Activated CD8-positive, alpha-beta T cell treated with anti-CD3 and anti-CD28 coated beads for 36 hours (primary cell): Measurements from ENCODE around the gene ZWILCH. TPM values are rescaled to one million over a fixed set of nuclear protein-coding genes. Genes with fewer than 3 reads are reported as not detected.

Experiments used
- ATAC-seq: fragments of 200-7000 bp; cut with Tn5 transposase; one replicate; pipeline ENCODE4 v1.10.0; 2021; ENCODE audit warnings: mild to moderate bottlenecking, moderate library complexity
- CTCF ChIA-PET: fragments of 350-600 bp; sonication (Branson Sonifier 250); formaldehyde crosslinking; loops from one replicate; lab custom pipeline; 2021; ENCODE audit warnings: antibody characterized with exemption; lab: Charles Lee
- POLR2A ChIA-PET: fragments of 350-600 bp; sonication (Branson Sonifier 250); formaldehyde crosslinking; loops from one replicate; lab custom pipeline; 2021; ENCODE audit warnings: antibody characterized with exemption; lab: Charles Lee
- DNase-seq: peaks from one replicate; pipeline ENCODE4 v3.0.0-alpha.2; 2020
- H3K27ac Mint-ChIP-seq: one replicate; pipeline ENCODE4 v1.8.0; 2021; ENCODE audit warnings: mild to moderate bottlenecking, mixed read lengths
- H3K27me3 Mint-ChIP-seq: one replicate; pipeline ENCODE4 v1.8.0; 2021; ENCODE audit warnings: mixed read lengths
- H3K36me3 Mint-ChIP-seq: one replicate; pipeline ENCODE4 v1.8.0; 2021; ENCODE audit warnings: low read depth, mixed read lengths
- H3K4me1 Mint-ChIP-seq: one replicate; pipeline ENCODE4 v1.8.0; 2021; ENCODE audit warnings: low read depth, mixed read lengths
- H3K4me3 Mint-ChIP-seq: one replicate; pipeline ENCODE4 v1.8.0; 2021; ENCODE audit warnings: mild to moderate bottlenecking, moderate library complexity, mixed read lengths
- H3K9me3 Mint-ChIP-seq: one replicate; pipeline ENCODE4 v1.8.0; 2021; ENCODE audit warnings: mixed read lengths
- CTCF ChIP-seq: fragments of 200-600 bp; IDR thresholded peaks from one replicate; pipeline ENCODE4 v1.8.0; 2022; ENCODE audit warnings: antibody characterized with exemption, mild to moderate bottlenecking
- intact Hi-C: fragments of 100-400 bp; cut with micrococcal nuclease; formaldehyde crosslinking; loops from one replicate; pipeline ENCODE4 v1.10.0; 2022
- total RNA-seq, 2 experiments: library from RNA; stranded (reverse); gene quantifications; one replicate each; pipeline ENCODE4 v1.2.3, GENCODE V29; 2021

Gene ZWILCH
- total RNA-seq, 2 experiments from 2014 or later = 29.9 to 30.2 TPM

GRCh38 chr15:66514586-66514985 is 9.5 kb downstream of the ZWILCH start:
- peaks cover 16% of the 10 kb centered on the region for H3K36me3 Mint-ChIP-seq
- CTCF ChIA-PET = interaction anchor here (1.3 kb wide), 1 partner anchor 15 kb away, joined by 3 read pairs; no protein-coding TSS in a partner anchor

GRCh38 chr15:66515901-66516322 is 10.8 kb downstream of the ZWILCH start:
- H3K36me3 Mint-ChIP-seq = peaks cover 12% of the 10 kb centered on the region
- CTCF ChIA-PET = no interaction called here
- intact Hi-C loops = no loop called here
- no peak overlapping the region for H3K4me3 Mint-ChIP-seq
- POLR2A ChIA-PET = interaction anchor here (0.8 to 1.2 kb wide), 2 partner anchors 10 to 19 kb away, joined by 3 to 4 read pairs; partner anchors contain the start of gene ZWILCH
- no peak overlapping the region for H3K27ac Mint-ChIP-seq
- no peaks in the 10 kb centered on the region for H3K9me3 Mint-ChIP-seq
- DNase-seq (no peak), ATAC-seq (no peak)
- H3K27me3 Mint-ChIP-seq = no peaks in the 10 kb centered on the region
- H3K4me1 Mint-ChIP-seq = no peaks in the 10 kb centered on the region
- no peak for TF ChIP-seq CTCF

More at GRCh38 chr15:66514586-66514985, 9.5 kb downstream of the ZWILCH start:
- DNase-seq = no peak
- ATAC-seq = no peak
- no peaks in the 10 kb centered on the region for H3K9me3 Mint-ChIP-seq
- no peak overlapping the region for H3K4me3 Mint-ChIP-seq
- H3K4me1 Mint-ChIP-seq = no peaks in the 10 kb centered on the region
- no peaks in the 10 kb centered on the region for H3K27me3 Mint-ChIP-seq
- POLR2A ChIA-PET = interaction anchor here (0.6 kb wide), 1 partner anchor 10 kb away, joined by 3 read pairs; the partner anchor contains the start of genes RPL4 and ZWILCH
- no peak overlapping the region for H3K27ac Mint-ChIP-seq
- TF ChIP-seq CTCF = no peak
- intact Hi-C loops = no loop called here

- no peak for TF ChIP-seq CTCF
- no peaks in the 10 kb centered on the region for H3K27me3 Mint-ChIP-seq
- H3K4me3 Mint-ChIP-seq = no peak overlapping the region
- ChIA-PET POLR2A (interaction anchor here (1.9 kb wide), 1 partner anchor 19 kb away, joined by 7 read pairs; the partner anchor contains the start of gene ZWILCH), CTCF (interaction anchor here (0.8 kb wide), 1 partner anchor 26 kb away, joined by 3 read pairs; no protein-coding TSS in a partner anchor)
- no peak for DNase-seq
- no peak for ATAC-seq
- peaks cover 3% of the 10 kb centered on the region for H3K4me1 Mint-ChIP-seq
- H3K9me3 Mint-ChIP-seq = no peaks in the 10 kb centered on the region
- intact Hi-C loops = no loop called here
- no peak overlapping the region for H3K27ac Mint-ChIP-seq
- peaks cover 28% of the 10 kb centered on the region for H3K36me3 Mint-ChIP-seq
These were observed 18.8 kb downstream of the ZWILCH start for GRCh38 chr15:66523926-66524325.

GRCh38 chr15:66524838-66525237 is 19.7 kb downstream of the ZWILCH start:
- POLR2A ChIA-PET = interaction anchor here (1.9 kb wide), 1 partner anchor 20 kb away, joined by 7 read pairs; the partner anchor contains the start of gene ZWILCH
- Mint-ChIP-seq H3K4me3 (no peak overlapping the region), H3K27ac (no peak overlapping the region), H3K9me3 (no peaks in the 10 kb centered on the region), H3K4me1 (peaks cover 3% of the 10 kb centered on the region), H3K27me3 (no peaks in the 10 kb centered on the region), H3K36me3 (peaks cover 33% of the 10 kb centered on the region)
- intact Hi-C loops = no loop called here
- ATAC-seq (no peak), DNase-seq (no peak)
- TF ChIP-seq CTCF = no peak
- CTCF ChIA-PET = no interaction called here

- CTCF ChIA-PET = no interaction called here
These were observed 29.9 kb downstream of the ZWILCH start for GRCh38 chr15:66535056-66535455.

More at GRCh38 chr15:66535056-66535455, 29.9 kb downstream of the ZWILCH start:
- no peaks in the 10 kb centered on the region for H3K27me3 Mint-ChIP-seq
- intact Hi-C loops = no loop called here
- peaks cover 34% of the 10 kb centered on the region for H3K36me3 Mint-ChIP-seq
- no peaks in the 10 kb centered on the region for H3K4me1 Mint-ChIP-seq
- no peak for DNase-seq
- no peak overlapping the region for H3K27ac Mint-ChIP-seq
- TF ChIP-seq CTCF = no peak
- no peak for ATAC-seq
- H3K9me3 Mint-ChIP-seq = no peaks in the 10 kb centered on the region
- POLR2A ChIA-PET = interaction anchor here (0.8 kb wide), 1 partner anchor 19 kb away, joined by 3 read pairs; no protein-coding TSS in a partner anchor
- H3K4me3 Mint-ChIP-seq = no peak overlapping the region
